NCI-H1417 (cell line): Measurements from ENCODE around the gene CSNK1G1.

Source experiments
- DNase-seq, 3 experiments: peaks; one replicate each; lab custom pipeline; 2025; lab: John Stamatoyannopoulos, UW

Gene CSNK1G1

DNA sequence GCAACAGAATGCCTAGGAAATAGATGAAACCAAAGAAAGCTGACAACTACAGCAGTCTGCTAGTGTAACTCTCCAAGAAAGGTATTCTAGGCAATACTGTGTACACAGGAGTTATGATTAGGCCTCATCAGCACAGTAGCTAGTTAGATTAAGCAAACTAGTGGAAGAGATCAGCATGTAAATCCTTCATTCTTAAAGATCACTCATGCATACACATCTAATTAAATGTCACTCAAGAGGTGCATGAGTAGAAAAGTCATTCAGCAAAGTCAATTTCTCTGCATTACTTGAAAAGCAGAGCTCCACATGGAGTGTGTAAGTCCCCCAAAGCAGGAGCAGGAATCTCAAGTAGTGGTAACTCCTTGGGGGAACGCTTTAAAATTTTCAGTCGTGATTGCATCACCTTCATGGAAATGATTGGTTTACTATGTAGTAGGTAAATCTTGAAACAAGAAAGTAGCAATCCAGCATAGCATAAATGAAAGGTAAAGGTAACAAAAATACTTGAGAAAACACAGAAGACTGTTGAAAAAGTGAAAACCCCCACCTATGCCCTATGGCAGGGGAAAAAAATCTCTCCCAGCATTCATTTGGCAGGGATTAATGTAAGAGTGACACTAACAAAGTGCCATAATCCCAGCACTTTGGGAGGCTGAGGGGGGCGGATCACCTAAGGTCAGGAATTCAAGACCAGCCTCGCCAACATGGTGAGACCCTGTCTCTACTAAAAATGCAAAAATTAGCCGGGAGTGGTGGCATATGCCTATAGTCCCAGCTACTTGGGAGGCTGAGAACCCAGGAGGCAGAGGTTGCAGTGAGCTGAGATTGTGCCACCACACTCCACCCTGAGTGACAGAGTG, 163.8 kb downstream of the CSNK1G1 start:
- DNase-seq = peak in 1 of 3 experiments; percentile 14

DNA sequence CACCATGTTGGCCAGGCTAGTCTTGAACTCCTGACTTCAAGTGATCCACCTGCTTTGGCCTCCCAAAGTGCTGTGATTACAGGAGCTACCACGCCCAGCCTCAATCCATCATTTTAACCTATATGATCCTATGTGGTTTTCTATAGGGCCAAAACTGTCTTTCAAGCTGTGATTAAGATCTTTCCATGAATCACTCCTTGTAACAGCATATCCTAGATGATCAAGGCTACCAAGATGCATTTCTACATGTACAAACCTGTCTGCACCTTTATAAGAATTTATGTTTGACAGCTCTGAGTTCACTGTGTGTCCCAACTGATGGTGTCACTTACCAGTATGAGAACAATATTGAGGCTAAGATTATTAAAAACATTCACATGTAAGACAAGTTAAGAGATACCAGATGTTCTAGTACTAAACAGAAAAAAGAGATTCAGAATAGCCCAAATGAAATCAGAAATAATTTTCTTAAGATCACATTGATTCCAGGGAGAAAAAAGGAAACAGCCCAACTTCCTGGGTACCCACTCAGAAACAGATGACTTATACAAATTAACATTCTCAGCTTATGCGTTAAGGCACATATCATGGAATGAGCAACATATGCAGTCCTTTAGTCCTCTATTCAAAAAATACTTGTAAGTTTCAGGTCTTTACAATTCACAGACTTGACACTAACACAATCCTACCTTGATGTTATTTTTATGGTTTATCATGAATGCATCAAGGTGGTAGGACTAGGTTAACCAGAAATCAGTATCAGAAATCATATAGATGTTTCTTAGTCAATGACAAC, 168.4 kb downstream of the CSNK1G1 start:
- no peak for DNase-seq

DNA sequence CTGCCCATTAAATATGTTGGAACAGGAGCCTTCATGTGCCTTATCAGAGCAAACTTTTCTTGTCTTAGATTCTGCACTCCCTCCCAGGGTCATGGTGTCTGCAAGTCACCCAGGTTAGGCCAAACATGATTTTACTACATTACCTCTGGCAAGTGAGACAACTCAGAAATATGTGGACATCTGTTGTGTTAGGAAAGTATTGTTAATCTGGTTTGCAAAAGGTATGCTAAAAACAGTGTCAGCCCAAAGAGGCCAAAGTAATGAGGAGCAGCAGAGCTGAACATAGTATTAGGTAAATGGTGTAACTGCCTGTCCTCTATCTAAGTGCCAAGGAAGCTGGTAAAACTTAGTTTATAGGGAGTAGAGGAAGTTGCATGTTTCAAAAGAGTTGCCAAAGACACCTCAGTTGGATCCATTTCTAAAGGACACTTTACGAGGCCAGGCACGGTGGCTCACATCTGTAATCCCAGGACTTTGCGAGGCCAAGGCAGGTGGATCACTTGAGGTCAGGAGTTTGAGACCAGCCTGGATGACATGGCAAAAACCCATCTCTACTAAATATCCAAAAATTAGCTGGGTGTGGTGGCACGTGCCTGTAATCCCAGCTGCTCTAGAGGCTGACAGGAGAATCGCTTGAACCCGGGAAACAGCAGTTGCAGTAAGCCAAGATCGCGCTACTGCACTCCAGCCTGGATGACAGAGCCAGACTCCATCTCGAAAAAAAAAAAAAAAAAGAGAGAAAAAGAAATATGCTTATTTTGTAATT, 170.6 kb downstream of the CSNK1G1 start:
- no peak for DNase-seq

DNA sequence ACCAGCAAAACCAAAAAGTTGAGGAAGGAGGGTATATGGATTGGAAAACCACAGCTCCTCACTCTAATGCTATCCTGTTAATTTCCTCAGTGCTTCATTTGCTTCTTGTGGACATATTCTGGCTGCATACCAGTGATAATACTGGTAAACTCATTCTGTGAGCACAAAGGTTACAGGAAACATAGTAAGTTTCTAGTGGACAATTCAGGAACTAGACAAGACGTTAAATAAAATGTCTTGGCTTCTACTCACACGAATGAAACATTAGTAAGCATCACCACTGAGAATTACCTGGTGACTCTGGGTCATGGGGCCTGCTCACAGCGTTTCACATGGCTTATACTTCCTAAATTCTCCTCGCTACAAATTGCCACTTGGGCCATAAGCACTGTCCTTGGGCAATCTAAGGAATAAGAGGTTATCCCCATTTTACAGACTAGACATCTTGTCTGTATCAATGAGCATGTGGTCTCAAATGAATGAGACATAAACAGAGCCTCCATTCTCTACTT, 173.1 kb downstream of the CSNK1G1 start:
- no peak for DNase-seq

DNA sequence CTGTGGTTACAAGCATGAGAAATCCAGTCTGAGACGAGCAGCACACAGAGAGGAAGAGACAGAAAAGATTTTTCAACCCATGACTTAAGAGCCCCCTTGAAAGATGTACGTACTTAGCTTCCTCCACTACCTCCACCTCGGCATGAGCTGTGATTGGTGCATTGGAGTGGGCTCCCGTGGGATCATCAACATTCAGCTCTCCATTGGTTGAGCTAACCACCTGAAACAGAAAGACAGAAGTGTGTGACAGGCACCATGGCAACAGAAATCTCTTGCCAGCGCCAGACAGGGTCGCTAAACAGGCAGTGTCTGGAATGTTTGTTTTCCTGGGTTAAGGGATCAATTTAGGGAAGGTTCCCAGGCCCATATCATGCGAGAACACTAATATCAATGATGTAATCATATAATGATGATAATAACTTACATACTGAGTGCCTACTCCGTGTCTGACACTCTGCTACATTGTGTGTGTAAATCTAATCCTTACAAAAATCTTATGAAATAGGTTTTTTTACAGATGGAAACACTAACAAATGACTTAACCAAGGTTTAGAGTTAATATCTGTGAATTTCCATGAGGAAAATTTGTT, 175.6 kb downstream of the CSNK1G1 start:
- DNase-seq = peak; percentile 12 to 73 (median 73)

DNA sequence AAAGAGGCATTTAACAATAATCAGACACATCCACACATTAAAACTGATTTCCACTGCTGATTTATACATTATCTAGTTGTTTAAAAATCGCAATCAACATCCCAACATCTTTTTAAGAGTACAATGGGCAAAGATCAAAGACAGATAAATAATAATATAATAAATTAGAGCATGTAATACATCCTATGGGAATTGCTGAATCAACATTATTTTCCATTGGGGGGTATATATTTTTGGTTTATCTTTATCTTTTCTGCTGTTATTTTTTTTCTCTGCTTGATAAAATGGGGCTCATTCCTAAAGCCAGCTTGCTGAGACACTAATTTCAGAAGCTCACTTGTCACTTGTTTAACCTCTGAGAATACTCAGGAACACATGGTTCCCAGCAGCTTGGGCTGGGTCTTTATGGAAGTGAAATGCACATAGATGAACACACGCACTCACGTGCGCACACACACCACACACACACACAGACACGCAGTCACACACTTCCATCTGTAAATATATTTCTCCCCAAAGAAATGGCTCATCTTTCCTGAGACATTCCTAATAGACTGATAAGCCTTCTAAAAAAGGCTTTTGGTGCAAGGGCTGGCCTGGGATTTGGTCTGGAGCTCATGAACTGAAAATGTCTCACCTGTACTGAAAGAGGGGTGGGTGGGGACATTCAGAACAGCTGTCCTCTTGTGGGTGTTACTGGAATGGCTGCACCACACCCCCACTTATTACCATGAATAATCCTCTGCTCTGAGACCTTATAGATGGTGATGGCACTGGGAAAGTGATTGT, 189.7 kb downstream of the CSNK1G1 start:
- no peak for DNase-seq

DNA sequence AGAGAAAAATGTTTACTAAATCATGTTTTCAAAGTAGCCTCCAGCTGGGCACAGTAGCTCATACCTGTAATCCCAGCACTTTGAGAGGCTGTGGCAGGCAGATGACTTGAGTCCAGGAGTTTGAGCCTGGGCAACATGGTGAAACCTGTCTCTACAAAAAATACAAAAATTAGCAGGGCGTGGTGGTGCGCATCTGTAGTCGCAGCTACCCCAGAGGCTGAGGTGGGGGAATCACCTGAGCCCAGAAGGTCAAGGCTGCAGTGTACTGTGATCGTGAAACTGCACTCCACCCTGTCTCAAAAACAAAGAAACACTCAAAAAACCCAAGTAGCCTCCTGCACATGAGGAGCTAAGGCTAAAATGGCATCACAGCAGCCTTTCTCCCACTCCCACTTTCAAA, 191.5 kb downstream of the CSNK1G1 start:
- DNase-seq = no peak

DNA sequence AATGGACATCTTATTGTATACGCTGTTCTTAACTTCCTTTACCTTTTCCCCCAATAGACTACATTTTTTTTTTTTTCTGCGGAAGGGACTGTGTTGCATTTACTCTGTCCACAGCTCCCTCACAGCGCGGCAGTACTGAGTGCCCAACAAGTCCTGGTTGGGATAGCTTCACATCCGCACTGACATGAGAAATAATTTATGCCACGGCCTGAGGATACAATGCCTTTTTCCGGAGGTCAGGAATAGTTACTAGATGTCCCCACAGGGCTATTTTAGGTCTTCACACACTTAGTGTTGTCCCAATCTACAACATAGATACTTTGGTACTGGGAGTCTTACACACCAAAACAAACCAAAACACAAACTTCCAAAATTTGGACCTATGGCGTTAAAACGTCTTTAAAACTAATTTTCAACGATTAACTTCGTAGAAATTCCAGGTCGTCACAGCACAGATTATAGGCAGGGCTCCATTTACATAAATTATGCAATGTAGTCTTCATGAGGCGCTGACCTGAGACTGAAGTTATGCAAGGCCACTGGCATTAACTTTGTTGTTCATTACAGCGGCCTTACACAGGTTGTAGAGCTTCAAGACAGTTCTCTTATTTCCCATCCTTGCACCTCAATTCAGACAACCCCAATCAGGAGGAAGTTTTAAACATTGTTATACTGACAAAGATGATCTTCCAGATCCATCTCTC, 192.2 kb downstream of the CSNK1G1 start:
- DNase-seq = peak in 1 of 3 experiments; percentile 41

DNA sequence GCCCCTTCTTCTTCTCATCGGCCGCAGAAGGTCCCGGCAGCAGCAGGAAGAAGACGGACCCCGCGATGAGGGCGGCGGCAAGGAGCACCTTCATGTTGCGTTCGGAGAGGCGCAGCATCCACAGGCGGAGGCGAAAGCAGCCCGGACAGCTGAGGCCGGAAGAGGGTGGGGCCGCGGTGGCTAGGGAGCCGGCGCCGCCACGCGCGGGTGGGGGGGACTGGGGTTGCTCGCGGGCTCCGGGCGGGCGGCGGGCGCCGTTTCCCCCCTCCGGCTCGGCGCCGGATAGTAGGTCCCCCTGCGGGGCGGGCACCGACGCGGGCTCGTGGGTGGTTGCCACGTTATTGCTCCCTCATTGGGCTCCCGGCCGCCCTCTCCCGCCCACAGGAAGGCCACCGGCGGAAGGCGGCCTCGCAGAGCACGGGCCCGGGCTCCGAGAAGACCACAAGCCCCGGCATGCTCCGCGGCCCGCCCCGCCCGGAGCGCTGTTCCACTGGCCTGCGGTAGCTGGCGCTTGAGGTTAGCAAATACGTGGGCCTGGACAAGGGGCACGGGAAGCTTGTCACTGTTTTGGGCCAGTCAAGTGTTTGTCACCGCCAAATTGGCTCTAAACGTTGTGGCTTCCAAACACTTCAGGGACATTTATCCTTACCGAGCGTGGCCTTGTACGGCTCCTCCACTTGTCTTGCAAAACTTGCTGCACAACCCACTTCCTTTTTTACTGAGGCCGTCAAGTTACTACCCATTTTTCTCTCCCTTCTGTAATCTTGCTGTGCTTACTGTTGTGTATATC, 192.9 kb downstream of the CSNK1G1 start, which contains the start of gene PPIB:
PPIB (minus strand) TSS at position 154 of the 790 bp plus-strand sequence; CDS start at position 118, 36 bp downstream.
- DNase-seq = peak; percentile 93 to 99 (median 99)

DNA sequence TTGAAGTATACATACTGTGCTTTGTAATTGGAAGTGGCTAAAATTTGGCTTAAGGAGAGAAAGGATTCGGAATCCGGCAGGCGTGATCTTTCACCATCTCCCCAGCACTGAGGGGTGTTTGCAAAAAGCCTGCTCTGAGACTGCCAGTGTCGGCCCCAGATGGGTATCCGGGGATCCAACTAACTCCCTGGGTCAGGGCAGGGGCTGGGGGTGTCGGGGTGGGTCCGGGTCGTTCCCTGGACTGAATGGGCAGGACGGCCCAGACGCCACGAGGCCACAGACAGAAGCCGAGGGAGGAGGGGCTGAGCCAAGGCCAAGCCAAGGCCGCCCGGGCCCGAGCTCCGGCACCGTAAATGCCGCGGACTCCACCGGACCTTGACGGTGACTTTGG, 193.5 kb downstream of the CSNK1G1 start:
- no peak for DNase-seq

DNA sequence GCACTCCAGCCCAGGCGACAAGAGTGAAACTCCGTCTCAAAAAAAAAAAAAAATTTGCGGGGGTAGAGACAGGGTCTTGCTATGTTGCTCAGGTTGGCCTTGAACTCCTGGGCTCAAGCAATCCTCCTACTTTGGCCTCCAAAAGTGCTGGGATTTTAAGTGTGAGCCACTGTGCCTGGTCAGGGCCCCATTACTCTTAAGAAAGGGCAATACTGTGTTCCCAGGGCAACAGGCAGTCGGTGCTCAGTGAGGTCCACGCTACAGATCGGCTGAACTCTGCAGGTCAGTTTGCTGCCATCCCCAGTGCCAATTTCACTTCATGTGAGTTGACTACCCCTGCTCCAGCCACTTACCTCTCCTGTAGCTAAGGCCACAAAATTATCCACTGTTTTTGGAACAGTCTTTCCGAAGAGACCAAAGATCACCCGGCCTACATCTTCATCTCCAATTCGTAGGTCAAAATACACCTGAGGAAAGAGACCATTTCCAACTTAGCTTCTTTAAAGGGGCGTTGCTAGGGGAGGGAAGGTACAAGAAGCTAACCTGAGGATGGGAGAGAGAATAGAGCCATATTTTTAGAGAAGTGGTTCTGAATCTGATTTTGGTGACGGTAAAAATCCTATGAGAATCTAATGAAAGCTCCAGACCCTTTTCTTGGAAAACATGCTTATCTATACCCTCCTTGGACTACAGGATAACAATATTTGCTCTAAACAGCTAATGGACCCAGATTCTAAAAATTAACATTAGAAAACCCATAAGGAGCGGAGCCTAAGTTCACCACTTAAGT, 194.1 kb downstream of the CSNK1G1 start:
- DNase-seq = no peak

DNA sequence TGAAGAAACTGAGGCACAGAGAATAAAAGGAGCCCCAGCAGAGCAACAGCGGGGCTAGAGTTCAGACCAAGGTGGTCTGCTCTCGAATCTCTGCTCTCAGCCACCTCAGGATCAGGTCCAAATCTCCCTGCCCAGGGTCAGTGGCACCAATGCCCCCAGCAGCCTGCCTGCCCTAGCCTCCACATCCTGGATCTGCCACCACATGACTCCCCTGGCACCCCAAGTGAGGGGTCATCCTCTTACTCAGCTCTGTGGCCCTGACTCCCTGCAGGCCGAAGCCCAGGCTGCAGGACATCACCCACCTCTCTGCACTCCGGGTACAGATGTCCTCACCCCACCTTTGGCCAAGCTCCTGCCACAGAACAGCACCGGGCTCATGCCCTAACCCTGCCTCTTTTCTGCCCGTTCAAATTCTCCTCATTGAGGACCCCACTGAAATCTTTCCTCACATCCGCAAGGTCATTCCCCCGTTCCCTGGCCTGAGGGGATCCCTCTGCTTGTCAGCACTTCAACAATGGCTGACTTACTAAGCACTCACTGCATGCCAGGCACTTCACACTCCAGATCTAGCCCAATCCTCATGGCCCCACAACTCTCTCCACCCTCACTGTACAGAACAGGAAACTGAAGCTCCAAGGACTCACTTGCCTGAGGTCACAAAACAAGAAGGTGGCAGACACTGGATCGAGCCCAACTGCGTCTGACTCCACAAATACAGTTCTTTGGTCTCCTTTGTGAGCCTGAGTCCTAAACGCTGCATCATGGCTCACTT, 197.4 kb downstream of the CSNK1G1 start:
- DNase-seq = no peak

DNA sequence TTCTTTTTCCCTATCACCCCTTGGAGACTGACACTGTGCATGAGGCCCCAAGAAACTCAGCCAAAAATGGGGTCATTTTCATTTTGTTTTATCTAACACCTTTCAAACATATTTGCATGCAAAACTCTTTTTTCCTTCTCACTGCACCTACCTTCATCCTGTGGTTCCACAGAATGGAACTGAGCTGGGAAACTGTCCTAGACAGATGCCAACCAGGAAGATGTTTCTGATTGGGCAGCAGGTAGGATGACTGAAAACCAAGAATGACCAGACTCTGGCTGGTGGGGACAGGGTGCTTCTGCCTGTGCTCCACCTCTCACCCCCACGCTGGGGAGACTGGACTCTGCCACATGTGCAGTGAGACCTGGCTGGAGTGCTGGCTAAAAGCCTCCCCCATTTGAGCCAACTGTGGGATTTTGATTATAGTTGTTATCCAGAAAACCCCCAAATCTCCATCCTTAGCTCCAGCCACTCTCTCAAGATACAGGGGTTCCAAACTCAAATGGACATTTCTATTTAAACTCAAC, 198.3 kb downstream of the CSNK1G1 start:
- no peak for DNase-seq

DNA sequence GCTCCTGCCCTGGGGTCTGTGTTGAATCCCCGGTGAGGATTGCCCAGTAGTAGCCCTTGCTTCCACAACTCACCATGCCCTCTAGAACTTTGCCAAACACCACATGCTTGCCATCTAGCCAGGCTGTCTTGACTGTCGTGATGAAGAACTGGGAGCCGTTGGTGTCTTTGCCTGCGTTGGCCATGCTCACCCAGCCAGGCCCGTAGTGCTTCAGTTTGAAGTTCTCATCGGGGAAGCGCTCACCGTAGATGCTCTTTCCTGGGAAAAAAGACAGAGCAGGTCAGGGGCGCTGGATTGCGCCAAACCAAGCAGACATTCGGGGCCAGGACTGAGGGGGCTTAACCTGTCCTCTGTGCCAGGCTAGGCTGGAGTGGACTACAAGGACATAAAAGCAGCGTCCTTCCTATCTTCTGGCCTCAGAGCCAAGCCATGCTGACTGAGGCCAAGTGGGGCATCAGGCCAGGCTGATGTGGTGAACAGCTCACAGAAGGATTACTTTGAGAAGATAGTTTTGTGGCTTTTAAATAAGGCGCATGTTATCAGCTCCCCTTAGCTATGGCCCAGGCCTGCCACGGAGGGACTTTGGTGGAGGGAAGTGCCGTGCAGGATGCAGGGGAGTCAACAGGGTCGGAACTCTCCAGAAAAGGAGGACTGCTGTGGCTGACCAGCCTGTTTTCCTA, 199.2 kb downstream of the CSNK1G1 start:
- peak in 1 of 3 experiments; percentile 14 for DNase-seq

DNA sequence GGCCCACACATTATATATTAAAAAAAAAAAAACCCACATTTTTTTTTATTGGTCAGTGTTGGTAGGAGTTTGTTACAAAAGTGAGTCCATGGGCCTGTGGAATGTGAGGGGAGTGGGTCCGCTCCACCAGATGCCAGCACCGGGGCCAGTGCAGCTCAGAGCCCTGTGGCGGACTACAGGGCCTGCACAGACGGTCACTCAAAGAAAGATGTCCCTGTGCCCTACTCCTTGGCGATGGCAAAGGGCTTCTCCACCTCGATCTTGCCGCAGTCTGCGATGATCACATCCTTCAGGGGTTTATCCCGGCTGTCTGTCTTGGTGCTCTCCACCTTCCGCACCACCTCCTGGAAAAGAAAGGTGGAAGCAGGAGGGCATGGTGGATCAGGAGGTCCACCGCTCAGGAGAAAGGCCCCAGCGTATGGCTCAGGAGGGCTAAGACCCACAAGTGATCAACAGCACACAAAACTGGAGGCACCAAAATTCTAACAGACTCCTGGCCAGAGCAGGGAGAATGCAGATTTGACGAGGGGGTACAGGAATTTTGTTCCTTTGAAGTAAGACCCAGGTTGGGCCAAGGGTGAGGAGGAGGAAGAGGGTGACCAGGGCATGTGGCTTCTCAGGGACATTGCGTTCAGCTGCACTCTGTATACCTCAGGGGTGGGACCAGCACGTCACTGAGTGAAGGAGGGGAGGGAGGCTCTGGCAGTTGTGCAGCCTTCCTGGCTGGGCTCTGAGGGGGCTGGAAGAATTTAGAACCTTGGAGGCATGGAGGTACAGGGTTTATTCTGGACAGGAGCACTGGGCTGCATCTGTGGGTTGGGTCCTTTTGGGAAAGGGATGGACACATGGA, 199.9 kb downstream of the CSNK1G1 start:
- DNase-seq = peak in 1 of 3 experiments; percentile 12
